ENCODE measurements around the gene LY6G5B. TPM values are rescaled to one million over a fixed set of nuclear protein-coding genes. Genes with fewer than 3 reads are reported as not detected.

LY6G5B gene
- total RNA-seq, 1 donor from 2014 or later, result 22.0 TPM

DNA sequence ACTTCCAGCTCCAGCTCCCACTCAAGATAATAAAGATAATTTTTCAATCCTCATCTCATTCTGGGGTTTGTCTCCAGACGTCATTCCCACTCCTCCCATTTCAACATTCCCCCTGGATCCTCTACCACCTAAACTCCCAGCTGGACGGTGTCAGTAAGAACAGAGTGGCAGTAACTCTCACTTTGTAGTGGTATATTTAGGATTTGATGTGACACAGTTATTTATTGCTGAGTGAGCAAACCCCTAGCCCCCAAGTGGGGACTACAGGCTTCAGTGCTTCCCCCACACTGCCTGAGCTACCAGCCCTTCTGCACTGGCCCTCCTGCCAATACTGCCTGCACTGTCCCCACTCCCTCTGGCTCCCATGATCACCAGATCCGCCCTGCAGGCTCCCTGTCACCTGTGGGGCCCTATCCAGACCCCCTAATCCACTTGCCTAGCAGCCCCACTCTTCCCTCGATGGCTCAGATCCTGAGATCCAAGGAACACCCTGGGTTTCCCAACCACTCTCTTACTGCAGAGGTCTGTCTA lies 11.6 kb upstream of the LY6G5B start:
- Mint-ChIP-seq H3K36me3 (peaks cover 17% of the 10 kb centered on the region), H3K27me3 (no peaks in the 10 kb centered on the region), H3K27ac (peak overlapping the region; percentile 82), H3K4me3 (peak overlapping the region; percentile 93), H3K9me3 (no peaks in the 10 kb centered on the region), H3K4me1 (ENCODE audit: unreplicated experiment) (peaks cover 40% of the 10 kb centered on the region)
- TF ChIP-seq, protein P1, sequence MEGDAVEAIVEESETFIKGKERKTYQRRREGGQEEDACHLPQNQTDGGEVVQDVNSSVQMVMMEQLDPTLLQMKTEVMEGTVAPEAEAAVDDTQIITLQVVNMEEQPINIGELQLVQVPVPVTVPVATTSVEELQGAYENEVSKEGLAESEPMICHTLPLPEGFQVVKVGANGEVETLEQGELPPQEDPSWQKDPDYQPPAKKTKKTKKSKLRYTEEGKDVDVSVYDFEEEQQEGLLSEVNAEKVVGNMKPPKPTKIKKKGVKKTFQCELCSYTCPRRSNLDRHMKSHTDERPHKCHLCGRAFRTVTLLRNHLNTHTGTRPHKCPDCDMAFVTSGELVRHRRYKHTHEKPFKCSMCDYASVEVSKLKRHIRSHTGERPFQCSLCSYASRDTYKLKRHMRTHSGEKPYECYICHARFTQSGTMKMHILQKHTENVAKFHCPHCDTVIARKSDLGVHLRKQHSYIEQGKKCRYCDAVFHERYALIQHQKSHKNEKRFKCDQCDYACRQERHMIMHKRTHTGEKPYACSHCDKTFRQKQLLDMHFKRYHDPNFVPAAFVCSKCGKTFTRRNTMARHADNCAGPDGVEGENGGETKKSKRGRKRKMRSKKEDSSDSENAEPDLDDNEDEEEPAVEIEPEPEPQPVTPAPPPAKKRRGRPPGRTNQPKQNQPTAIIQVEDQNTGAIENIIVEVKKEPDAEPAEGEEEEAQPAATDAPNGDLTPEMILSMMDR (conservative IDR thresholded peaks at IDR 0.05), result no peak
- no peak for DNase-seq (ENCODE audit: extremely low spot score, unreplicated experiment)

DNA sequence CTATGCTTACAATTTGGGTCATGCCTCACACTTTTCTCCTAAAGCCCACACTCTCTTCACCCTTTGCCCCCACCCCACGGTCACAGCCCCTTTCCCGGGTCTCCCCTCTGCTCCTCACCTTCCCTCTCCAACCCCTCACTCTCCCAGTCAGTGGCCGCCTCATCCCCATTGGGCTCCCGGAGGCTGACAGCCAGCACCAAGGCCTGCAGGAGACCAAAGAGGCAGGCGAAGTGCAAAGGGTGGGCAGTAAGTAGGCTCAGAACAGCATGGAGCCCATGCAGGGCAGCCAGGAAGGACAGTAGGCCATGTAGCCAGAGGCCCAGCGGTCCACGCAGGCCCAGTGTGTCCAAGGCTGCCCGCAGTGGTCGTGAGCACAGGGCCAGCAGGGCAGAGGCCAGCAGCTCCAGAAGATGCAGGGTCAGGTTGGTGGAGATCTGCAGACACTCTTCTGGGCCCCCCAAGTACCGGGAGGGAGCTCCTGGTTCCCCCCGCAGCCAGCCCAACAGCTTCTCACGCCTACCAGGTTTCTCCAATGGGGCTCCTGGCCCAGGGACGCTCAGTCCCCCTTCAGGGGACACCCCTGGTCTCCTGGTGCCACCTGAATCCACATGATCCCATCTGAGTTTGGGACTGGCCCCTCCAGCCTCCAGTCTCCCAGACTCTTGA lies 10.7 kb upstream of the LY6G5B start:
- Mint-ChIP-seq H3K27ac (peak overlapping the region; percentile 90), H3K4me1 (ENCODE audit: unreplicated experiment) (peaks cover 49% of the 10 kb centered on the region), H3K27me3 (no peaks in the 10 kb centered on the region), H3K4me3 (peak overlapping the region; percentile 93), H3K36me3 (peaks cover 23% of the 10 kb centered on the region), H3K9me3 (no peaks in the 10 kb centered on the region)
- TF ChIP-seq, protein P1 (conservative IDR thresholded peaks at IDR 0.05), result no peak
- no peak for DNase-seq (ENCODE audit: extremely low spot score, unreplicated experiment)

DNA sequence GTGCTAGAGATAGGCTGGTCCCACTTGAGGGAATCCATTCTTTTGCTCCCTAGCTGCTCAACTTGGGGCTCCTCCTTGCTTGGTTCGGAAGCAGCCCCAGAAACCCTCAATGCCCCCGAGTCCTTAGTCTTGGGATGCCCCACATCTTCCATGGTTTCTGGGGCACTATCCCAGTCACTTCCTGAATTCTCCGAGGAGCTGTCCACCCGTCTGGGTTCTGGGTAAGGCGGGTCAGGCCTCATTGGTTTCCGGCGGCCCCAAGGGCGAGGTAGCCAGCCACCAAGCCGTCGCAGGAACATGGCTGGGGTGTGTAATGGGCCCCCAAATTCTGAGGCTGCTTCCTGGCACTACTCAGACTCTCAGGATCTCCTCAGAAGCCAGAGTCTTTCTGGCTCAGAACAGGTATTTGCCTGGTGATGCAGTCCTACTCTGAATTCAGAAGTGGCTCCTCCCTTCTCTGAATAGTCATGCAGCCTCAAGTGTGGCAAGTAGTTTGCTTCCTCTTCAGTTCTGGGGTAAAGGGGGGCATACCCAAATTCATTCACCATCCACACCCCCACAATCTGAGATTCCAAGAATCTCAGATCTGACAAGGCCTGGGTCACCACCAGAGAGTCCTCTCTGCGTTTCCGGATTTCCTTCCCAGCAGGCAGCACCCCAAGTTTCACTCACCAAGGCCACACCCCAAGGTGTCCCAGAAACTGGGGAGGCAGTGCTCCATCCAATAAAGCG lies 10.0 kb upstream of the LY6G5B start:
- Mint-ChIP-seq H3K36me3 (peaks cover 28% of the 10 kb centered on the region), H3K4me1 (ENCODE audit: unreplicated experiment) (peaks cover 55% of the 10 kb centered on the region), H3K4me3 (peak overlapping the region; percentile 93), H3K27ac (peak overlapping the region; percentile 90), H3K9me3 (no peaks in the 10 kb centered on the region), H3K27me3 (no peaks in the 10 kb centered on the region)
- TF ChIP-seq, protein P1 (conservative IDR thresholded peaks at IDR 0.05), result no peak
- no peak for DNase-seq (ENCODE audit: extremely low spot score, unreplicated experiment)

DNA sequence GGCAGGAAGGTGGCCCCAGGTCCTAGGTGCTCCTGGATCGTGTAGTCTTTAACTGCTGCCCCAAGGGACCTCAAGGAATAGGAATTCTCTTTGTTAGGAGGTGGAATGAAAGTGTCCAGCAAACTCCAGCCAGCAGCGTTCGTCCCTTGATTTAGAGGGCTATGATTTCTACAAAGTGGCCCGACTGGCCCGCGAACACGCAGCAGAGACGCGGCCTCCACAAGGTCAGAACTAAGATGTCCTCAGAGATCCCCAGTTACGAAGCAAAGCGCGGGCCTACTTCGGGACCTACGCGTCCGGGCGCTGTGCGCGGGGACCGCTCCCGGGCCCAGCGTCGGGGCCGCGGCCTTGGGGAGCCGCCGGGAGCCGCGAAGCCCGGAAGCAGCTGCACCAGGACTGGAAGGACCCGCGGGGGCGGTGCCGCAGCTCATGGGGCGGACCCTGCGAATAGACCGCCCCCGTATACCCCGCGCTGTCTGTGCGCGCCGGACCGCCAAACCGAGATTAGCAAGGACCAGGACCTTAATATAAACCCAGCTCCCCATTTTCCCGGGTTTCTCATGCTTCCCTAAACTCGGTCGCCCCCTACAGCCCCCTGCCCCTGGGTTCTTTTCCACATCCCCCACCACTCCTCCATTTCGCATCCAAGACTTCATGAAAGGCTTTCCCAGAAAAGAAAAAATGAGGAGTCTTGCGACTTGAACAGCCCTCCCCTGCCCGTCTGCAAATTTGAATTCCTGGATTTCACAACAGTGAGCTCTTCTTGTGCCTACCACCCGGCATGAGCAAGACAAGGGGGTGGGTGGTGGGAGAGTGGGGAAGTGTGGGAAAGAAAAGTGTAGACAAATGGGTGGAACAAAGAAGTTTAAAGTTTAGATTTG lies 9.2 kb upstream of the LY6G5B start, which contains the start of gene C6orf47:
Gene C6orf47, minus strand, starts transcription at position 398 of the 881 bp plus-strand sequence. CDS start 831 bp downstream, outside the sequence.
- Mint-ChIP-seq H3K9me3 (no peaks in the 10 kb centered on the region), H3K4me3 (peak within 1 kb of the TSS; percentile 93), H3K27ac (peak within 1 kb of the TSS; percentile 90), H3K4me1 (ENCODE audit: unreplicated experiment) (peaks cover 53% of the 10 kb centered on the region), H3K36me3 (peaks cover 27% of the 10 kb centered on the region), H3K27me3 (no peaks in the 10 kb centered on the region)
- peak; percentile 84 for DNase-seq (ENCODE audit: extremely low spot score, unreplicated experiment)
- TF ChIP-seq, protein P1 (conservative IDR thresholded peaks at IDR 0.05), result no peak

Data from type B pancreatic cell (in vitro differentiated cells).